Prostate gland (tissue), 2 donors: ENCODE data around the gene TM4SF5.

ENCODE experiments used
- CTCF ChIP-seq, 4 experiments: fragments of 200-600 bp in 2 of 4; fragments of 450-650 bp in 2 of 4; sonication (generic) in 2 of 4; IDR thresholded peaks; 1 replicate in 3 of 4; 2 replicates in 1 of 4; pipeline ENCODE4 v1.5.1; 2016 to 2019; ENCODE audit warnings: antibody characterized with exemption in 4 of 4, mild to moderate bottlenecking in 2 of 4, moderate library complexity in 2 of 4
- POLR2A ChIP-seq: fragments of 450-650 bp; IDR thresholded peaks from one replicate; pipeline ENCODE4 v1.6.1; 2016; ENCODE audit warnings: antibody characterized with exemption, mild to moderate bottlenecking
- POLR2AphosphoS5 ChIP-seq: sonication (generic); formaldehyde crosslinking; IDR thresholded peaks from one replicate; pipeline ENCODE4 v1.6.1; 2017; ENCODE audit warnings: antibody characterized with exemption

GRCh38 chr17:4743898-4744297 is 27.8 kb upstream of the TM4SF5 start:
- TF ChIP-seq CTCF (IDR thresholded peaks at IDR 0.05) (no peak), POLR2A (no peak), POLR2AphosphoS5 (no peak)
